Heart left ventricle (tissue), 16 donors: Measurements from ENCODE around the gene KRTAP19-4. TPM values are rescaled to one million over a fixed set of nuclear protein-coding genes. Genes with fewer than 3 reads are reported as not detected.

Source experiments
- ATAC-seq, 4 donors: fragments of 200-7000 bp; cut with Tn5 transposase; one replicate each; pipeline ENCODE4 v1.9.1; 2020 to 2022; ENCODE audit warnings: moderate library complexity in 4 of 4, mild to moderate bottlenecking in 3 of 4, moderate number of reproducible peaks in 1 of 4
- DNase-seq, 5 donors: peaks; one replicate each; pipeline ENCODE4 v3.0.0-alpha.2; 2020
- H3K27ac ChIP-seq, 12 donors: fragments of 200-600 bp; sonication (generic) in 4 of 12; one replicate each; pipeline versions ENCODE4 v1.5.0 to v1.8.0; 2016 to 2022; ENCODE audit warnings: mild to moderate bottlenecking in 2 of 12
- H3K27me3 ChIP-seq, 9 donors: fragments of 200-600 bp; sonication (generic) in 2 of 9; one replicate each; pipeline versions ENCODE4 v1.5.1 to v1.8.0; 2016 to 2022; ENCODE audit warnings: mild to moderate bottlenecking in 3 of 9
- H3K36me3 ChIP-seq, 9 donors: fragments of 200-600 bp; sonication (generic) in 2 of 9; one replicate each; pipeline versions ENCODE4 v1.5.0 to v1.8.0; 2018 to 2022; ENCODE audit warnings: mild to moderate bottlenecking in 2 of 9
- H3K4me1 ChIP-seq, 12 donors: fragments of 200-600 bp; sonication (generic) in 4 of 12; one replicate each; pipeline versions ENCODE4 v1.5.0 to v1.8.0; 2016 to 2022; ENCODE audit warnings: mild to moderate bottlenecking in 3 of 12
- H3K4me3 ChIP-seq, 12 donors: fragments of 200-600 bp; sonication (generic) in 4 of 12; one replicate each; pipeline versions ENCODE4 v1.5.0 to v1.8.0; 2017 to 2022; ENCODE audit warnings: mild to moderate bottlenecking in 9 of 12, moderate library complexity in 4 of 12
- H3K9me3 ChIP-seq, 12 donors: fragments of 200-600 bp; sonication (generic) in 4 of 12; one replicate each; pipeline versions ENCODE4 v1.5.0 to v1.8.0; 2016 to 2022; ENCODE audit warnings: mild to moderate bottlenecking in 1 of 12
- CTCF ChIP-seq, 12 donors: fragments of 200-600 bp; sonication (generic) in 4 of 12; IDR thresholded peaks; one replicate each; pipeline versions ENCODE4 v1.5.0 to v1.8.0; 2018 to 2022; ENCODE audit warnings: antibody characterized with exemption in 12 of 12, mild to moderate bottlenecking in 5 of 12
- POLR2A ChIP-seq, 2 donors: fragments of 450-650 bp; IDR thresholded peaks; one replicate each; pipeline ENCODE4 v1.6.1; 2017; ENCODE audit warnings: antibody characterized with exemption in 2 of 2, mild to moderate bottlenecking in 2 of 2, moderate library complexity in 2 of 2
- WGBS, 4 donors: extraction: QIAGEN DNeasy Blood & Tissue Kit in 2 of 4; methylation state at CpG; one replicate each; pipeline versions ENCODE4 v1.1.5 to v1.1.7; 2013 to 2018; 5-methylcytosine and 5-hydroxymethylcytosine counted together
- intact Hi-C, 10 donors: fragments of 100-400 bp; cut with DNase I; formaldehyde crosslinking; loops; one replicate each; pipeline versions ENCODE4 v1.11.1 to v1.14.2; 2022
- polyA plus RNA-seq, 2 donors: library from polyadenylated mRNA; stranded (reverse); fragments of 200-250 nt; gene quantifications; one replicate each; pipeline ENCODE4 v1.2.3, GENCODE V29; 2013
- total RNA-seq, 9 donors: library from RNA; depleted of rRNA in 2 of 9; stranded (reverse); fragments of >200 nt in 2 of 9; fragmentation: NEBNext Ultra II Directional in 3 of 9; extraction: Animal tissue kit (Norgen Biotek cat#: 25700) in 3 of 9; gene quantifications; one replicate each; pipeline versions ENCODE4 v1.1.0 to v1.2.4, GENCODE V29; 2016 to 2023
- donor health status: ischemic (EF 13 %, LVEDD 7.1; RV severe dilation, severe dysfunction).
- donor health status: healthy with polysubstance abuse.
- donor health status: DM: no; HTN: yes; CAD: no.
- donor health status: DM: no; HTN: no; CAD: no.
- donor health status: ischemic (EF 25% LVEDD 6.9; RV normal size, moderate dysfunction).
- donor health status: ischemic (EF 25% LVEDD 5.7; RV mildly dilated, moderate dysfunction).
- donor health status: healthy.
- donor health status: DM: yes; HTN: yes; CAD: no.
- donor health status: ischemic (EF 35%, LVEDD 5.7; RV mildly dilated, moderate dysfunction).
- donor health status: nonischemic (EF 11% LVEDD 7.7; RV severe dilation, severe dysfunction).
- donor health status: DM: yes; HTN: yes; CAD: no.
- donor health status: PGD.
- donor health status: ischemic (EF 29% LVEDD 5.4; RV normal size, mild dysfunction).
- donor health status: nonischemic (EF 23%, LVEDD 6.1; RV moderate dilation, normal function).

KRTAP19-4 gene
- total and polyA plus RNA-seq, 11 donors: not detected

- Histone ChIP-seq H3K4me1 (peaks cover 0 to 13% (median 0%) of the 10 kb centered on the region in 12 donors), H3K36me3 (no peaks in the 10 kb centered on the region), H3K27me3 (no peaks in the 10 kb centered on the region), H3K9me3 (no peaks in the 10 kb centered on the region), H3K27ac (peak overlapping the region in 3 of 12 donors; percentile 32 to 70 (median 53)), H3K4me3 (no peak overlapping the region)
- WGBS, 4 donors: 19 to 31% (median 27%) methylated on average over 3 of the region's 3 CpGs
- ATAC-seq (no peak), DNase-seq (no peak)
- intact Hi-C loops: no loop called here
- TF ChIP-seq POLR2A (IDR thresholded peaks at IDR 0.05) (no peak), CTCF (IDR thresholded peaks at IDR 0.05) (no peak)
Observed at GRCh38 chr21:30478004-30478403, 19.0 kb downstream of the KRTAP19-4 start.

GRCh38 chr21:30468900-30469714, 27.9 kb downstream of the KRTAP19-4 start:
- intact Hi-C loops: no loop called here
- Histone ChIP-seq H3K27ac (no peak overlapping the region), H3K4me3 (no peak overlapping the region), H3K9me3 (no peaks in the 10 kb centered on the region), H3K4me1 (no peaks in the 10 kb centered on the region), H3K36me3 (no peaks in the 10 kb centered on the region), H3K27me3 (no peaks in the 10 kb centered on the region)
- 75 to 85% (median 79%) methylated on average over 6 of the region's 6 CpGs for WGBS, 4 donors
- TF ChIP-seq CTCF (IDR thresholded peaks at IDR 0.05) (no peak), POLR2A (IDR thresholded peaks at IDR 0.05) (no peak)
- no peak for DNase-seq
- no peak for ATAC-seq

- intact Hi-C loops: no loop called here
- no peaks in the 10 kb centered on the region for H3K27me3 ChIP-seq
- DNase-seq (no peak), ATAC-seq (no peak)
- no peak overlapping the region for H3K4me3 ChIP-seq
- no peaks in the 10 kb centered on the region for H3K4me1 ChIP-seq
- 57 to 68% (median 61%) methylated on average over 3 of the region's 3 CpGs for WGBS, 4 donors
- H3K36me3 ChIP-seq: no peaks in the 10 kb centered on the region
- TF ChIP-seq CTCF (IDR thresholded peaks at IDR 0.05) (peak in 6 of 12 donors; percentile 13 to 48 (median 40)), POLR2A (IDR thresholded peaks at IDR 0.05) (no peak)
- H3K9me3 ChIP-seq: no peaks in the 10 kb centered on the region
- H3K27ac ChIP-seq: no peak overlapping the region
Observed at GRCh38 chr21:30463713-30464112, 33.3 kb downstream of the KRTAP19-4 start.

- TF ChIP-seq POLR2A (IDR thresholded peaks at IDR 0.05): no peak
- no peak for TF ChIP-seq CTCF (IDR thresholded peaks at IDR 0.05)
- intact Hi-C loops: loop anchor here in 6 of 10 donors (5.0 to 10.0 kb wide), 3 partner anchors 284 to 636 kb away; no protein-coding TSS in a partner anchor
- 84 to 89% (median 85%) methylated on average over 3 of the region's 3 CpGs for whole genome bisulfite sequencing, 4 donors
- ATAC-seq (no peak), DNase-seq (no peak)
- no peaks in the 10 kb centered on the region for H3K9me3 ChIP-seq
- no peak overlapping the region for H3K27ac ChIP-seq
- no peaks in the 10 kb centered on the region for H3K27me3 ChIP-seq
- H3K36me3 ChIP-seq: no peaks in the 10 kb centered on the region
- H3K4me3 ChIP-seq: no peak overlapping the region
- H3K4me1 ChIP-seq: no peaks in the 10 kb centered on the region
Observed at GRCh38 chr21:30448514-30448913, 48.5 kb downstream of the KRTAP19-4 start.
